Thyroid gland (tissue), 4 donors: ENCODE data around the gene SCAF4. TPM values are rescaled to one million over a fixed set of nuclear protein-coding genes. Genes with fewer than 3 reads are reported as not detected.

ENCODE experiments used
- DNase-seq, 2 donors: peaks; one replicate each; pipeline ENCODE4 v3.0.0-alpha.2; 2019
- H3K27ac ChIP-seq, 3 donors: fragments of 200-600 bp; sonication (generic); 1 replicate in 2 of 3; 2 replicates in 1 of 3; pipeline ENCODE4 v1.5.1; 2016 to 2019; ENCODE audit warnings: mild to moderate bottlenecking in 1 of 3, moderate library complexity in 1 of 3
- H3K27me3 ChIP-seq: fragments of 200-600 bp; sonication (generic); one replicate; pipeline ENCODE4 v1.5.1; 2019
- H3K36me3 ChIP-seq, 2 donors: fragments of 200-600 bp; sonication (generic); one replicate each; pipeline ENCODE4 v1.5.1; 2016 to 2019
- H3K4me1 ChIP-seq, 2 donors: fragments of 200-600 bp; sonication (generic); one replicate each; pipeline ENCODE4 v1.5.1; 2017 to 2019
- H3K4me3 ChIP-seq, 3 donors: fragments of 200-600 bp; sonication (generic); replicated peaks in 1 of 3; 1 replicate in 2 of 3; 2 replicates in 1 of 3; pipeline ENCODE4 v1.5.1; 2016; ENCODE audit warnings: mild to moderate bottlenecking in 1 of 3
- H3K9me3 ChIP-seq: fragments of 200-600 bp; sonication (generic); one replicate; pipeline ENCODE4 v1.5.1; 2017
- CTCF ChIP-seq, 6 experiments: fragments of 200-600 bp in 3 of 6; fragments of 450-650 bp in 3 of 6; sonication (generic) in 3 of 6; IDR thresholded peaks; one replicate each; pipeline ENCODE4 v1.5.1; 2016 to 2019; ENCODE audit warnings: antibody characterized with exemption in 6 of 6, mild to moderate bottlenecking in 2 of 6, inconsistent platforms in 1 of 6, moderate library complexity in 1 of 6
- POLR2A ChIP-seq, 2 donors: fragments of 450-650 bp; IDR thresholded peaks; one replicate each; pipeline ENCODE4 v1.6.1; 2017; ENCODE audit warnings: antibody characterized with exemption in 2 of 2, mild to moderate bottlenecking in 2 of 2, moderate library complexity in 1 of 2
- WGBS, 2 donors: methylation state at CpG; one replicate each; pipeline ENCODE4 v1.1.5; 2017; 5-methylcytosine and 5-hydroxymethylcytosine counted together
- intact Hi-C: fragments of 100-400 bp; cut with DNase I; formaldehyde crosslinking; loops from one replicate; pipeline ENCODE4 v1.15.1; 2023
- total RNA-seq, 4 donors: library from RNA; depleted of rRNA; stranded (reverse); fragments of >200 nt; gene quantifications; one replicate each; pipeline ENCODE4 v1.2.3, GENCODE V29; 2016

Gene SCAF4
- total RNA-seq, 4 donors from 2014 or later = 13.0 to 27.4 (median 18.7) TPM

GRCh38 chr21:31675960-31676359 is 56.0 kb downstream of the SCAF4 start:
- H3K27ac ChIP-seq = no peak overlapping the region
- WGBS, 2 donors = 93 to 99% methylated on average over 2 of the region's 2 CpGs

GRCh38 chr21:31675318-31675717 is 56.6 kb downstream of the SCAF4 start:
- TF ChIP-seq CTCF (IDR thresholded peaks at IDR 0.05) (no peak), POLR2A (IDR thresholded peaks at IDR 0.05) (no peak)
- no peaks in the 10 kb centered on the region for H3K4me1 ChIP-seq
- no peak overlapping the region for H3K4me3 ChIP-seq
- no peaks in the 10 kb centered on the region for H3K9me3 ChIP-seq
- WGBS, 2 donors = 91 to 93% methylated on average over 7 of the region's 7 CpGs
- H3K36me3 ChIP-seq = peaks cover 0 to 5% of the 10 kb centered on the region in 2 donors
- no peak overlapping the region for H3K27ac ChIP-seq
- no peaks in the 10 kb centered on the region for H3K27me3 ChIP-seq
- no peak for DNase-seq
- intact Hi-C loops = no loop called here

More at GRCh38 chr21:31675960-31676359, 56.0 kb downstream of the SCAF4 start:
- no peaks in the 10 kb centered on the region for H3K4me1 ChIP-seq
- no peak for DNase-seq
- no peak overlapping the region for H3K4me3 ChIP-seq
- H3K27me3 ChIP-seq = no peaks in the 10 kb centered on the region
- TF ChIP-seq POLR2A (IDR thresholded peaks at IDR 0.05) (no peak), CTCF (IDR thresholded peaks at IDR 0.05) (no peak)
- H3K36me3 ChIP-seq = peaks cover 0 to 5% of the 10 kb centered on the region in 2 donors
- H3K9me3 ChIP-seq = no peaks in the 10 kb centered on the region
- intact Hi-C loops = no loop called here

GRCh38 chr21:31673321-31673912 is 58.5 kb downstream of the SCAF4 start:
- Histone ChIP-seq H3K27me3 (no peaks in the 10 kb centered on the region), H3K4me1 (no peaks in the 10 kb centered on the region), H3K9me3 (no peaks in the 10 kb centered on the region), H3K36me3 (peaks cover 10 to 11% of the 10 kb centered on the region in 2 donors), H3K27ac (no peak overlapping the region), H3K4me3 (no peak overlapping the region)
- TF ChIP-seq POLR2A (IDR thresholded peaks at IDR 0.05) (no peak), CTCF (IDR thresholded peaks at IDR 0.05) (no peak)
- intact Hi-C loops = no loop called here
- DNase-seq = no peak
- WGBS, 2 donors = 89 to 94% methylated on average over 3 of the region's 3 CpGs

- WGBS, 2 donors = 80 to 82% methylated on average over 15 to 17 of the region's 17 CpGs
- no peak overlapping the region for H3K27ac ChIP-seq
- intact Hi-C loops = no loop called here
- peak in 1 of 2 donors; percentile 17 for DNase-seq
- no peaks in the 10 kb centered on the region for H3K27me3 ChIP-seq
- TF ChIP-seq CTCF (IDR thresholded peaks at IDR 0.05) = no peak
- no peak for TF ChIP-seq POLR2A (IDR thresholded peaks at IDR 0.05)
- peaks cover 19 to 24% of the 10 kb centered on the region in 2 donors for H3K36me3 ChIP-seq
- no peak overlapping the region for H3K4me3 ChIP-seq
- H3K9me3 ChIP-seq = no peaks in the 10 kb centered on the region
- no peaks in the 10 kb centered on the region for H3K4me1 ChIP-seq
Measured at GRCh38 chr21:31671931-31672330, 60.0 kb downstream of the SCAF4 start.

GRCh38 chr21:31671146-31671716 is 60.7 kb downstream of the SCAF4 start:
- TF ChIP-seq POLR2A (IDR thresholded peaks at IDR 0.05) (no peak), CTCF (IDR thresholded peaks at IDR 0.05) (no peak)
- Histone ChIP-seq H3K27ac (no peak overlapping the region), H3K4me1 (no peaks in the 10 kb centered on the region), H3K36me3 (peaks cover 19 to 27% of the 10 kb centered on the region in 2 donors), H3K9me3 (no peaks in the 10 kb centered on the region), H3K27me3 (no peaks in the 10 kb centered on the region), H3K4me3 (no peak overlapping the region)
- 86 to 91% methylated on average over 12 of the region's 12 CpGs for WGBS, 2 donors
- intact Hi-C loops = no loop called here
- no peak for DNase-seq
